Transverse colon (tissue), 4 donors: ENCODE data around the gene CSH1. TPM values are rescaled to one million over a fixed set of nuclear protein-coding genes. Genes with fewer than 3 reads are reported as not detected.
"Not testable (repeated sequence)": the region's sequence is repeated elsewhere in the genome, so short reads cannot be mapped to it uniquely, and the experiment has no call there.

Experiments used
- DNase-seq: peaks from one replicate; pipeline ENCODE4 v3.0.0-alpha.2; 2019
- H3K27ac ChIP-seq, 4 donors: fragments of 200-600 bp; sonication (generic); 2 replicates each; pipeline ENCODE4 v1.5.1; 2016 to 2018; ENCODE audit warnings: inconsistent platforms in 4 of 4
- H3K27me3 ChIP-seq: fragments of 200-600 bp; sonication (generic); 2 replicates; pipeline ENCODE4 v1.5.1; 2017; ENCODE audit warnings: inconsistent platforms
- H3K36me3 ChIP-seq, 4 donors: fragments of 200-600 bp; sonication (generic); 2 replicates each; pipeline ENCODE4 v1.5.1; 2017 to 2019; ENCODE audit warnings: inconsistent platforms in 4 of 4
- H3K4me1 ChIP-seq, 4 donors: fragments of 200-600 bp; sonication (generic); 2 replicates each; pipeline ENCODE4 v1.5.1; 2017 to 2020; ENCODE audit warnings: inconsistent platforms in 4 of 4
- H3K4me3 ChIP-seq, 4 donors: fragments of 200-600 bp; sonication (generic); 1 replicate in 1 of 4; 2 replicates in 3 of 4; pipeline versions ENCODE4 v1.5.1 to v1.6.1; 2017 to 2019; ENCODE audit warnings: inconsistent platforms in 4 of 4
- H3K9me3 ChIP-seq, 2 donors: fragments of 200-600 bp; sonication (generic); 2 replicates each; pipeline ENCODE4 v1.5.1; 2017 to 2019; ENCODE audit warnings: inconsistent platforms in 2 of 2
- EP300 ChIP-seq: sonication (generic); formaldehyde crosslinking; IDR thresholded peaks from one replicate; pipeline ENCODE4 v1.6.1; 2017; ENCODE audit warnings: antibody characterized with exemption, low read depth
- POLR2A ChIP-seq: fragments of 450-650 bp; IDR thresholded peaks from one replicate; pipeline ENCODE4 v1.6.1; 2016; ENCODE audit warnings: antibody characterized with exemption, mild to moderate bottlenecking, moderate library complexity
- POLR2AphosphoS5 ChIP-seq, 3 donors: sonication (generic); formaldehyde crosslinking; IDR thresholded peaks; one replicate each; pipeline ENCODE4 v1.6.1; 2016; ENCODE audit warnings: antibody characterized with exemption in 3 of 3
- WGBS, 2 donors: methylation state at CpG; one replicate each; pipeline ENCODE4 v1.1.5; 2018; ENCODE audit warnings: low coverage in 1 of 2; 5-methylcytosine and 5-hydroxymethylcytosine counted together
- in situ Hi-C, 4 donors: fragments of 200-750 bp; cut with MboI; loops; one replicate each; pipeline versions ENCODE4 v1.15.0 to v1.15.1; 2017; ENCODE audit warnings: low sequenced_read_pairs in 3 of 4, low pct_ligation_motif_present in 1 of 4, low pct_unique_long_range_greater_than_20kb in 1 of 4
- intact Hi-C: fragments of 100-400 bp; cut with DNase I; formaldehyde crosslinking; loops from one replicate; pipeline ENCODE4 v1.15.1; 2023; ENCODE audit warnings: low total_unique reads
- total RNA-seq, 4 donors: library from RNA; depleted of rRNA; stranded (reverse); fragments of >200 nt; gene quantifications; one replicate each; pipeline ENCODE4 v1.1.0, GENCODE V29; 2016
- TF ChIP-seq, protein P1 (sequence below), 5 experiments: fragments of 200-600 bp in 3 of 5; fragments of 450-650 bp in 2 of 5; sonication (generic) in 3 of 5; IDR thresholded peaks; 1 replicate in 2 of 5; 2 replicates in 3 of 5; pipeline ENCODE4 v1.5.1; 2016 to 2017; ENCODE audit warnings: antibody characterized with exemption in 5 of 5, inconsistent platforms in 3 of 5, mild to moderate bottlenecking in 2 of 5, moderate library complexity in 1 of 5

The CSH1 gene
- total RNA-seq, 4 donors from 2014 or later = not detected

DNA sequence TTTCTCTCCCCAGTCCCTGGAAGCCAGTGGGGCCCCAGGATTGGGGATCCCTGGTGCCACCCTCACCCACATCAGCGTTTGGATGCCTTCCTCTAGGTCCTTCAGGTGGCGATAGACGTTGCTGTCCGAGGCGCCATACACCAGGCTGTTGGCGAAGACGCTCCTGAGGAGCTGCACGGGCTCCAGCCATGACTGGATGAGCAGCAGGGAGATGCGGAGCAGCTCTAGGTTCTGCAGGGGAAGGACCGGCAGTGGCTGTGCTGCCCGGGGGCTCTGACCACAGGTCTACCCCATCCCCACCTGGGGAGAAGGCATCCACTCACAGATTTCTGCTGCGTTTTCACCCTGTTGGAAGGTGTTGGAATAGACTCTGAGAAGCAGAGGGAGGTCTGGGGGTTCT lies 15.7 kb downstream of the CSH1 start:
- H3K9me3 ChIP-seq = no peaks in the 10 kb centered on the region
- no peaks in the 10 kb centered on the region for H3K36me3 ChIP-seq
- TF ChIP-seq POLR2A = no peak
- TF ChIP-seq POLR2AphosphoS5 (IDR thresholded peaks at IDR 0.05) = no peak
- TF ChIP-seq EP300 = no peak
- TF ChIP-seq, protein P1, sequence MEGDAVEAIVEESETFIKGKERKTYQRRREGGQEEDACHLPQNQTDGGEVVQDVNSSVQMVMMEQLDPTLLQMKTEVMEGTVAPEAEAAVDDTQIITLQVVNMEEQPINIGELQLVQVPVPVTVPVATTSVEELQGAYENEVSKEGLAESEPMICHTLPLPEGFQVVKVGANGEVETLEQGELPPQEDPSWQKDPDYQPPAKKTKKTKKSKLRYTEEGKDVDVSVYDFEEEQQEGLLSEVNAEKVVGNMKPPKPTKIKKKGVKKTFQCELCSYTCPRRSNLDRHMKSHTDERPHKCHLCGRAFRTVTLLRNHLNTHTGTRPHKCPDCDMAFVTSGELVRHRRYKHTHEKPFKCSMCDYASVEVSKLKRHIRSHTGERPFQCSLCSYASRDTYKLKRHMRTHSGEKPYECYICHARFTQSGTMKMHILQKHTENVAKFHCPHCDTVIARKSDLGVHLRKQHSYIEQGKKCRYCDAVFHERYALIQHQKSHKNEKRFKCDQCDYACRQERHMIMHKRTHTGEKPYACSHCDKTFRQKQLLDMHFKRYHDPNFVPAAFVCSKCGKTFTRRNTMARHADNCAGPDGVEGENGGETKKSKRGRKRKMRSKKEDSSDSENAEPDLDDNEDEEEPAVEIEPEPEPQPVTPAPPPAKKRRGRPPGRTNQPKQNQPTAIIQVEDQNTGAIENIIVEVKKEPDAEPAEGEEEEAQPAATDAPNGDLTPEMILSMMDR (IDR thresholded peaks at IDR 0.05) = no peak
- intact Hi-C loops (no loop called here), in situ Hi-C loops (no loop called here)
- H3K27me3 ChIP-seq = no peaks in the 10 kb centered on the region
- no peak for DNase-seq
- WGBS, 2 donors = 77% methylated on average over 12 of the region's 12 CpGs; no CpG with 5 or more reads in 1 of the 2 donors
- no peak overlapping the region for H3K27ac ChIP-seq
- H3K4me1 ChIP-seq = no peaks in the 10 kb centered on the region
- no peak overlapping the region for H3K4me3 ChIP-seq

DNA sequence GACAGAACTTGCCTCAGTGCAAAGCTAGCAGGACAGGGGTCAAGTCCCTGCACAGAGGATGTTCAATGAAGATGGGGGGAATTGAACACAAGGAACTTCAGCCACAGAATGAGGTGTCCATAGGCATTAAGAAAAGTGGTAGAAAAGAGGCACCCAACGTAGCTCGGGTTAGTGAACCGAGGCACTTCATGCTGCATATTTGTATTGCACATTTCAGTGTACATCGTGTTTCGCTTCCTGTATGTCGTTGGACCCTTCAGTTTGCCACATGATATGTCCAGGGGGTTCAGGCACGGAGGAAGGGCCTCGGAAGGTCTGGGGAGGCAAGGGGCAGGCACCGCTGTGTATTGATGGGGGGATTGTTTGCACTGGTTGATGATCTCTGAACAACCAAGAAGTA lies 18.0 kb downstream of the CSH1 start:
- in situ Hi-C loops, H3K4me3 ChIP-seq, H3K36me3 ChIP-seq, H3K27ac ChIP-seq, H3K27me3 ChIP-seq, intact Hi-C loops, DNase-seq, H3K9me3 ChIP-seq, H3K4me1 ChIP-seq: not testable (repeated sequence)
- 77 to 84% methylated on average over 4 to 9 of the region's 9 CpGs for WGBS, 2 donors

DNA sequence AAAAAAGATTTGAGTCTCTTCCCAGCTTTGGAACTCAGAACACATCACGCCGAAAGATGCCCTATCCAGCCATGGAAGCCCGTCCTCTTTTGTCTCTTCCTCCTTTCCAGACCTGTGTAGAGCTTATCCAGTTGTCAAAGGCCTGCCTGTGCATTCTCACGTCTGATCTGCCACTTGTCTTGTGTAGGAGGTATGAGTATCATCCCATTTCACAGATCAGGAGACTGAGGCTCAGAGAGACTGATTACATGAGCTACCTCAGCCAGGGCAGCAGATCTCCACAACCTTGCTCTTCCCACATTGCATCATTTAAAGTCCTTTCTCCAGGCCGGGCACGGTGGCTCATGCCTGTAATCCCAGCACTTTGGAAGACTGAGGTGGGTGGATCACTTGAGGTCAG lies 21.7 kb downstream of the CSH1 start:
- whole genome bisulfite sequencing, 2 donors = 72 to 100% methylated on average over 3 to 6 of the region's 6 CpGs
- H3K4me1 ChIP-seq, intact Hi-C loops, H3K36me3 ChIP-seq, H3K27me3 ChIP-seq, H3K9me3 ChIP-seq, H3K4me3 ChIP-seq, H3K27ac ChIP-seq, in situ Hi-C loops, DNase-seq: not testable (repeated sequence)

DNA sequence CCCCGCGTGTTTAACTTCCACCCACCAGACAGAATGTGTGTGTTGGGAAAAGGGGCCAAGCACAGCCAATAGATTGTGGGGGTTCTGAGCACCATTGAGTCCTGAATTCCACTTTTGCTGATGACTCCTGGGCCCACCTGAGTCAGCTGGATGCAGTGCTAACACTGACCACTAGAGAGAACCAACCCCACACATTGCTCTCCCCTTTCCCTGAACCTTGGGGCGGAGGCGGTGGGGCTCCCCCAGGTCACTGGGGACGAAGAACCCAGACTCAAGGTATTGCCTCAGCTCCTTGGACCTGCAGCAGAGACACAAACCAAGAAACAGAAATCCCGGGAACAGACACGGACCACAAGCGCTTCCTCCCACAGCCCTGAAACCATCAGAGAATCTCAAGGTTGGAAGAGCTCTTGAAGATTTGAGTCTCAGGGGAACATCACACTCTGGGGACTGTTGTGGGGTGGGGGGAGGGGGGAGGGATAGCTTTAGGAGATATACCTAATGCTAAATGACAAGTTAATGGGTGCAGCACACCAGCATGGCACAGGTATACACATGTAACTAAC lies 22.2 kb downstream of the CSH1 start:
- intact Hi-C loops, H3K4me1 ChIP-seq: not testable (repeated sequence)
- 68% methylated on average over 4 of the region's 8 CpGs; no CpG with 5 or more reads in 1 of the 2 donors for WGBS, 2 donors

DNA sequence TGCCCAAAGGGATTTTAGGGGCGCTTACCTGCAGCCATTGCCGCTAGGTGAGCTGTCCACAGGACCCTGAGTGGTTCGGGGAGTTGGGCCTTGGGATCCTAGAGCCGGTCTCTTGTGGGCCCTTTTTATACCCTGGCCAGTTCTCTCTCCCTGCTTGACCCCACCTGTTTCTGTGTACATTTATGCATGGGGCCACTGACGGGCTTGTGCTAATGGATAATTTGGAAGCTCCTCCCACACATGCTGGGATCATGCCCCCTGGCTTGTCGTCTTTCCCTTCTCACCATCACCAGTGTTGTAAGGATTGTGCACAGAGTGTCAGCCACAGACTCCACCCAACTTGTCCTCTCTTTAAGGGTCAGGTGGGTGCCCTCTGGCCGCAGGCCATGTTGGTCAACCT lies 22.8 kb downstream of the CSH1 start, which contains the start of gene CSH2:
Gene CSH2, minus strand, starts transcription at position 101 of the 400 bp plus-strand sequence. Its CDS starts 63 bp downstream, at position 38.
- in situ Hi-C loops, H3K36me3 ChIP-seq, H3K4me3 ChIP-seq, H3K27ac ChIP-seq, intact Hi-C loops, DNase-seq, H3K27me3 ChIP-seq, H3K9me3 ChIP-seq, H3K4me1 ChIP-seq: not testable (repeated sequence)
- no CpG with 5 or more reads among the region's 7 CpGs for WGBS, 2 donors

More for the DNA sequence above, 22.2 kb downstream of the CSH1 start:
- H3K36me3 ChIP-seq, H3K27ac ChIP-seq, DNase-seq, H3K9me3 ChIP-seq, in situ Hi-C loops, H3K27me3 ChIP-seq, H3K4me3 ChIP-seq: not testable (repeated sequence)

DNA sequence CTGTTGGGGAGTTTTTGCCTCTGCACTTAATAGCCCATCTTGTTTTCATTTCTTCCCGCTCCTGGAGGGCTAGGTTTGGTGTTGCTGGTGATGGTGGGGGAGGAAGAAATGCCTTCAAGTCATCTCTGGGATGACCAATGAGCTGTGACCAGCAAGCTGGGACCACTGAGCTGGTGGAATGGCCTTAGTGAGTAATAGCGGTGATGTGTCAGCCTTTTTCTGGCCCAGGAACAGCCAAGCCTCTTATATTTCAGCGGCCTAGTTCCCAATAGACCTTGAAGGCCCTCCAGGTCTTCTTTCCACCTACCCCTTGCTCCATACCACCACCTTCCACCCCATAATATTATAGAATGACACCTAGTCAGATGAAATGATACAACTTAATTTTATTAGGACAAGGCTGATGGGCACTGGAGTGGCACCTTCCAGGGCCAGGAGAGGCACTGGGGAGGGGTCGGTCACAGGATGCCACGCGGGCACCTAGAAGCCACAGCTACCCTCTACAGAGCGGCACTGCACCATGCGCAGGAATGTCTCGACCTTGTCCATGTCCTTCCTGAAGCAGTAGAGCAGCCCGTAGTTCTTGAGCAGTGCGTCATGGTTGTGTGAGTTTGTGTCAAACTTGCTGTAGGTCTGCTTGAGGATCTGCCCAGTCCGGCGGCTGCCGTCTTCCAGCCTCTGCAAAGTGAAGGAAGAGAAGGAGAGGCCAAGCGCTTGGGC lies 24.6 kb downstream of the CSH1 start:
- H3K27me3 ChIP-seq, H3K4me1 ChIP-seq, DNase-seq, H3K27ac ChIP-seq, H3K36me3 ChIP-seq, H3K9me3 ChIP-seq, H3K4me3 ChIP-seq, intact Hi-C loops, in situ Hi-C loops: not testable (repeated sequence)
- WGBS, 2 donors = 92% methylated on average over 15 of the region's 15 CpGs; no CpG with 5 or more reads in 1 of the 2 donors

DNA sequence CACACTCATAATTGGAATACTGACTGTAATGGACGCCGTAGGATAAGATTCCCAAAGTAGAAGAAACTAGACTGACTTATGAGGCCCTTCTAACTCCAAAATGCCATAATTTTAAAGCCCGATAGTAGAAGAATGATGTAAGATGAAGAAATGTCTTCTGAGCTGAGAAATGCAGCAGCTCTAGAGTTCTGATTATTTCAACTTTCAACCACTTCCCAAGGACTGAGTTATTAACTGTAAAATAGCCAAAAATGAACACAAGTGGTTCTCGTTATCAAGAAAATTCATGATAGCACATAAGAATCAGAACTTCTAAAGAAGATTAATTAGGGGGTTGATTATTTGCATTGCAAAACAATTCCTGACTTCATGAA lies 26.1 kb downstream of the CSH1 start:
- H3K27me3 ChIP-seq, H3K27ac ChIP-seq, intact Hi-C loops, H3K9me3 ChIP-seq, in situ Hi-C loops, H3K36me3 ChIP-seq, H3K4me1 ChIP-seq, DNase-seq, H3K4me3 ChIP-seq: not testable (repeated sequence)
- WGBS, 2 donors = 68 to 88% methylated on average over 4 of the region's 4 CpGs

DNA sequence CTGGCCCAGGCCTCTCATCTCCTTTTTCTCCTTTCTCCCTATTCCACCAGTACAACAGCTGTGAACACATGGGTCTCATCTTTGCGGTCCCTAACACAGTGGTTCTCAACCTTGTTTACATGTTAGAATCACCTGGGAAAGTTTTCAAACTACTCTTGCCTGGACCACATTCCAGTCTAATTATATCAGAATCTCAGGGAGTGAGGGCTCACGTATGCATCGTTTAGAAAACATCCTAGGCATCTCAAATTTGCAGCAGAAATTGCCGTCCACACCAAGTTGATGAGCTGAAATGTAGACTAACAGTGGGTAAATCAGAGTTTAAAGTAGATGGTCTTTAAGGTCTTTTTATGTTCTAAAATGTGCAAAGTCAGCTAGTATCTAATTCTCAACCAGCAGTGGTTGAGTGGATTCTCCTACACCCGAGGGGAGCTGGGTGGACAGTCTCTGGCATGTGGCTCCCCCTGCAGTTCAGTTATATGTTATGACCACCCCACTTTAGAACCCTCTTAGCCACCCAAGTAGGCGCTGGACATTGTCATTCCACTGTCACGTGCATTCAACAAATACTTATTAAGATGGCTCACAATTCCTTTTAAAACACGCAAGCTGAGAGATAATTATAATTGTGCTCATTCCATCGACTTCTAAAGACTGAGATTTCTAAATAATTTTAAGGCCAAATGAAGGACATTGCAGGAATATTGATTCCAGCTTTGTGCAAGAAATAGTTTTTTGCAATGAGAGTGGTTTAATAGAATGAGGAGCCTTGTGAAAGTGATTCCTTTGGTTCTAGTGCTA lies 26.7 kb downstream of the CSH1 start:
- in situ Hi-C loops, H3K4me1 ChIP-seq, H3K27me3 ChIP-seq, intact Hi-C loops, H3K27ac ChIP-seq, H3K4me3 ChIP-seq, DNase-seq, H3K36me3 ChIP-seq, H3K9me3 ChIP-seq: not testable (repeated sequence)
- WGBS, 2 donors = 55 to 58% methylated on average over 7 to 9 of the region's 9 CpGs

DNA sequence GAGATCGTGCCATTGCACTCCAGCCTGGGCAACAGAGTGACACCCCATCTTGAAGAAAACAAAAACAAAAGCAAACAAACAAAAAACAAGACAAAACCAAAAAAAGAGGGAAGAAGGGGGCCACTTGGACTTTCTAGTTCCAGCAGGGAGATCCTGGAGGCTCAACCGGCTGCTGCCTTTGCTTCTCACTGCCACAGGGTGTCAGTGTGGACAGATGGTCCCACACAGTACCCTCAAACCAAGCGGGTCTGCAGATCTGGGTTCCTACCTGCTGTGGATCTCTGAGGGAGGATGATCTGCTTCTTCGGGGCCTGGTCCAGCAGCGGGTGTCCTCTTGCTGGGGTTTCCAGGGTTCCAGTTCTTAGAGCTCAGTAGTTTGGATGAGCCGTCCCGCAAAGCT lies 29.7 kb downstream of the CSH1 start:
- in situ Hi-C loops, H3K9me3 ChIP-seq, DNase-seq, intact Hi-C loops, H3K27ac ChIP-seq, H3K27me3 ChIP-seq, H3K4me3 ChIP-seq, H3K36me3 ChIP-seq, H3K4me1 ChIP-seq: not testable (repeated sequence)
- WGBS, 2 donors = 51 to 60% methylated on average over 1 to 3 of the region's 7 CpGs
